Endothelial cell of umbilical vein (primary cell): ENCODE results near the gene INAVA. TPM values are rescaled to one million over a fixed set of nuclear protein-coding genes. Genes with fewer than 3 reads are reported as not detected.

Source experiments
- BruUV-seq: library from RNA; stranded (reverse); fragments of 400-500 nt; replicated peaks from 2 replicates; lab custom pipeline; 2021; lab: Mats Ljungman, UMichigan
- CTCF ChIA-PET: fragments of 300-600, 350-600 bp; sonication (Branson Sonifier 250); formaldehyde crosslinking; loops from one replicate; lab custom pipeline; 2021; ENCODE audit warnings: antibody characterized with exemption, inconsistent platforms; lab: Charles Lee
- POLR2A ChIA-PET: fragments of 300-600, 350-600 bp; sonication (Branson Sonifier 250); formaldehyde crosslinking; loops from one replicate; lab custom pipeline; 2021; ENCODE audit warnings: antibody characterized with exemption, inconsistent platforms; lab: Charles Lee
- DNase-seq: peaks from one replicate; pipeline ENCODE4 v3.0.0-alpha.2; 2011; ENCODE audit warnings: low read depth, low spot score
- FAIRE-seq: peaks from 2 replicates; lab custom pipeline; 2011; peaks lifted over from hg19 to GRCh38; lab: Jason Lieb, UNC
- H2AFZ ChIP-seq: 2 replicates; pipeline ENCODE4 v1.6.0; 2012; ENCODE audit warnings: low read depth, low read length, control low read depth, inconsistent platforms
- H3K27ac ChIP-seq: 2 replicates; pipeline ENCODE4 v1.5.1; 2011; ENCODE audit warnings: low read depth, mild to moderate bottlenecking, control low read depth, low read length, moderate library complexity; ENCODE audit not compliant: insufficient read depth
- H3K27me3 ChIP-seq, 2 experiments: 2 replicates each; pipeline versions ENCODE4 v1.6.0 to v1.6.1; 2011; ENCODE audit warnings: low read length in 2 of 2, mixed read lengths in 1 of 2; ENCODE audit not compliant: control insufficient read depth in 2 of 2, insufficient read depth in 2 of 2
- H3K36me3 ChIP-seq, 2 experiments: 2 replicates in 1 of 2; 3 replicates in 1 of 2; pipeline ENCODE4 v1.5.1; 2011; ENCODE audit warnings: low read length in 2 of 2, mild to moderate bottlenecking in 1 of 2, moderate library complexity in 1 of 2; ENCODE audit not compliant: control insufficient read depth in 2 of 2, insufficient read depth in 2 of 2; ENCODE audit errors: extremely low read depth in 1 of 2
- H3K4me1 ChIP-seq: 3 replicates; pipeline ENCODE4 v1.5.1; 2011; ENCODE audit warnings: mild to moderate bottlenecking, low read length; ENCODE audit not compliant: control insufficient read depth, insufficient read depth; ENCODE audit errors: extremely low read depth
- H3K4me2 ChIP-seq: 2 replicates; pipeline ENCODE4 v1.6.1; 2011; ENCODE audit warnings: low read length, control low read depth, mixed read lengths; ENCODE audit not compliant: insufficient read depth
- H3K4me3 ChIP-seq, 3 experiments: fragments of 200-600 bp in 1 of 3; sonication (generic), shearing (Covaris generic) in 1 of 3; replicated peaks in 1 of 3; 2 replicates each; pipeline ENCODE4 v1.5.1; 2011 to 2016; ENCODE audit warnings: control low read depth in 3 of 3, low read length in 3 of 3, mild to moderate bottlenecking in 2 of 3, inconsistent platforms in 1 of 3, low read depth in 1 of 3, moderate library complexity in 1 of 3; ENCODE audit not compliant: insufficient read depth in 1 of 3
- H3K79me2 ChIP-seq: 2 replicates; pipeline ENCODE4 v1.6.0; 2012; ENCODE audit warnings: low read length, inconsistent platforms; ENCODE audit not compliant: control insufficient read depth, insufficient read depth
- H3K9ac ChIP-seq: replicated peaks from 2 replicates; pipeline ENCODE3; 2011; ENCODE audit warnings: low read length, control low read depth; ENCODE audit not compliant: insufficient read depth; ENCODE audit errors: extremely low read depth
- H3K9me1 ChIP-seq: replicated peaks from 3 replicates; pipeline ENCODE4 v1.6.0; 2011; ENCODE audit warnings: mild to moderate bottlenecking, low read length; ENCODE audit not compliant: control insufficient read depth, insufficient read depth; ENCODE audit errors: extremely low read depth
- H3K9me3 ChIP-seq: replicated peaks from 2 replicates; pipeline ENCODE4 v1.5.1; 2012; ENCODE audit warnings: low read length, inconsistent platforms; ENCODE audit not compliant: control insufficient read depth, insufficient read depth
- H4K20me1 ChIP-seq: replicated peaks from 2 replicates; pipeline ENCODE3; 2011; ENCODE audit warnings: mild to moderate bottlenecking, low read length; ENCODE audit not compliant: control insufficient read depth, insufficient read depth; ENCODE audit errors: extremely low read depth
- CTCF ChIP-seq, 2 donors: IDR thresholded peaks; 1 replicate in 1 of 2; 2 replicates in 1 of 2; pipeline ENCODE4 v1.5.1; 2011; ENCODE audit warnings: low read length in 2 of 2, mild to moderate bottlenecking in 2 of 2, moderate library complexity in 2 of 2, control low read depth in 1 of 2, inconsistent platforms in 1 of 2, low read depth in 1 of 2; ENCODE audit not compliant: insufficient read depth in 1 of 2; ENCODE audit errors: extremely low read depth in 1 of 2
- EZH2 ChIP-seq: IDR thresholded peaks from 2 replicates; pipeline ENCODE4 v1.6.1; 2012; ENCODE audit warnings: borderline replicate concordance, low read depth, mild to moderate bottlenecking, moderate library complexity, low read length, inconsistent platforms; ENCODE audit not compliant: severe bottlenecking
- FOS ChIP-seq: IDR thresholded peaks from 2 replicates; pipeline ENCODE4 v1.6.1; 2011; ENCODE audit warnings: mild to moderate bottlenecking, low read length, moderate library complexity, borderline replicate concordance; ENCODE audit not compliant: insufficient read depth
- GATA2 ChIP-seq: IDR thresholded peaks from 2 replicates; pipeline ENCODE4 v1.7.0; 2011; ENCODE audit warnings: low read depth, mild to moderate bottlenecking, moderate library complexity, mixed read lengths, low read length; ENCODE audit not compliant: insufficient read length, insufficient read depth
- JUN ChIP-seq: IDR thresholded peaks from 2 replicates; pipeline ENCODE4 v1.6.1; 2011; ENCODE audit warnings: borderline replicate concordance, low read depth; ENCODE audit not compliant: insufficient read length, insufficient read depth
- MAX ChIP-seq: IDR thresholded peaks from 2 replicates; pipeline ENCODE4 v1.6.1; 2011; ENCODE audit not compliant: insufficient read depth, insufficient read length
- MYC ChIP-seq: IDR thresholded peaks from one replicate; pipeline ENCODE4 v1.6.1; 2011; ENCODE audit warnings: mild to moderate bottlenecking, low read depth, low read length
- POLR2A ChIP-seq: IDR thresholded peaks from 2 replicates; pipeline ENCODE4 v1.6.1; 2012; ENCODE audit warnings: low read depth, mild to moderate bottlenecking, control low read depth, low read length
- POLR2AphosphoS5 ChIP-seq: IDR thresholded peaks from 2 replicates; pipeline ENCODE4 v1.6.1; 2012; ENCODE audit warnings: low read depth, mild to moderate bottlenecking, control low read depth, low read length, moderate library complexity; ENCODE audit not compliant: insufficient read depth
- dilution Hi-C: fragments of 300-500 bp; cut with MboI; formaldehyde crosslinking; loops from one replicate; pipeline ENCODE4 v1.15.0; 2019; ENCODE audit warnings: low sequenced_read_pairs; ENCODE audit not compliant: extremely low pct_ligation_motif_present
- intact Hi-C: fragments of 100-400 bp; cut with micrococcal nuclease; formaldehyde crosslinking; loops from one replicate; pipeline ENCODE4 v1.10.0; 2022
- polyA plus RNA-seq, 4 experiments: library from polyadenylated mRNA; depleted of rRNA in 3 of 4; stranded (reverse) in 3 of 4; unstranded in 1 of 4; fragments of >200 nt; gene quantifications; 2 replicates each; pipeline versions ENCODE4 v1.2.1 to v1.2.3, GENCODE V29; 2011 to 2012; ENCODE audit warnings: missing spikeins in 1 of 4
- total RNA-seq: library from RNA; stranded (reverse); gene quantifications from 2 replicates; pipeline ENCODE4 v1.2.3, GENCODE V29; 2021

Gene INAVA
- total and polyA plus RNA-seq, 2 donors (not counting 3 experiments of a cell fraction or from before 2014, with no cell fraction given), result 0.42 TPM; not detected in 1

- intact Hi-C loops, result no loop called here
- dilution Hi-C loops, result no loop called here
- H3K79me2 ChIP-seq, result no peaks in the 10 kb centered on the region
- H3K27ac ChIP-seq, result no peak overlapping the region
- no peaks in the 10 kb centered on the region for H3K9me1 ChIP-seq
- CTCF ChIA-PET, result interaction anchor here (2.4 kb wide), 1 partner anchor 9 kb away, joined by 7 read pairs; no protein-coding TSS in a partner anchor
- H3K36me3 ChIP-seq, result no peaks in the 10 kb centered on the region
- no peak overlapping the region for H3K4me2 ChIP-seq
- H3K9me3 ChIP-seq, result no peaks in the 10 kb centered on the region
- TF ChIP-seq CTCF (IDR thresholded peaks at IDR 0.05; ENCODE audit: extremely low read depth in 1 of 2, insufficient read depth in 1 of 2, low read depth in 1 of 2, low read length in 2 of 2), result no peak
- H3K9ac ChIP-seq, result no peak overlapping the region
- peaks cover 20 to 21% of the 10 kb centered on the region in 2 experiments for H3K27me3 ChIP-seq
- no peak overlapping the region for H2AFZ ChIP-seq
- POLR2A ChIA-PET, result no interaction called here
- BruUV-seq, result no TSS peak
- no peaks in the 10 kb centered on the region for H4K20me1 ChIP-seq
- no peak overlapping the region for H3K4me3 ChIP-seq
- H3K4me1 ChIP-seq, result no peaks in the 10 kb centered on the region
- DNase-seq, result no peak
- no peak for FAIRE-seq
These were observed 14.5 kb upstream of the INAVA start for GRCh38 chr1:200880212-200880611.

- TF ChIP-seq FOS (no peak), GATA2 (no peak), JUN (no peak), MYC (no peak), POLR2A (no peak), MAX (no peak), EZH2 (no peak), CTCF (IDR thresholded peaks at IDR 0.05; ENCODE audit: extremely low read depth in 1 of 2, insufficient read depth in 1 of 2, low read depth in 1 of 2, low read length in 2 of 2) (no peak), POLR2AphosphoS5 (no peak)
- H3K27ac ChIP-seq, result no peak overlapping the region
- dilution Hi-C loops (no loop called here), intact Hi-C loops (no loop called here)
- no peak for DNase-seq
- no peak overlapping the region for H3K4me2 ChIP-seq
- H3K9ac ChIP-seq, result no peak overlapping the region
- no peaks in the 10 kb centered on the region for H3K9me3 ChIP-seq
- FAIRE-seq, result no peak
- ChIA-PET POLR2A (no interaction called here), CTCF (no interaction called here)
- no TSS peak for BruUV-seq
- H3K4me1 ChIP-seq, result no peaks in the 10 kb centered on the region
- H2AFZ ChIP-seq, result no peak overlapping the region
- no peaks in the 10 kb centered on the region for H4K20me1 ChIP-seq
- H3K4me3 ChIP-seq, result no peak overlapping the region
- no peaks in the 10 kb centered on the region for H3K36me3 ChIP-seq
- H3K27me3 ChIP-seq, result peaks cover 3 to 8% of the 10 kb centered on the region in 2 experiments
- H3K9me1 ChIP-seq, result no peaks in the 10 kb centered on the region
- H3K79me2 ChIP-seq, result no peaks in the 10 kb centered on the region
These were observed 11.6 kb upstream of the INAVA start for GRCh38 chr1:200883118-200883517.
